Parathyroid adenoma (tissue), 2 donors: ENCODE results near the gene ERC1.

Experiments
- H2AFZ ChIP-seq: fragments of 300-600 bp; sonication (generic); one replicate; pipeline ENCODE4 v1.7.0; 2017; ENCODE audit warnings: antibody characterized with exemption, mild to moderate bottlenecking
- H3K27ac ChIP-seq: fragments of 300-600 bp; sonication (generic); one replicate; pipeline ENCODE4 v1.7.0; 2017
- H3K27me3 ChIP-seq: fragments of 300-600 bp; sonication (generic); one replicate; pipeline ENCODE4 v1.7.0; 2017; ENCODE audit warnings: low read length; ENCODE audit not compliant: control insufficient read depth, insufficient read depth
- H3K36me3 ChIP-seq: fragments of 300-600 bp; sonication (generic); one replicate; pipeline ENCODE4 v1.7.0; 2017; ENCODE audit warnings: low read length; ENCODE audit not compliant: control insufficient read depth, insufficient read depth
- H3K4me1 ChIP-seq: fragments of 300-600 bp; sonication (generic); one replicate; pipeline ENCODE4 v1.7.0; 2017; ENCODE audit warnings: control low read depth
- H3K4me2 ChIP-seq: fragments of 300-600 bp; sonication (generic); one replicate; pipeline ENCODE4 v1.7.0; 2017; ENCODE audit warnings: low read length
- H3K4me3 ChIP-seq: fragments of 300-600 bp; sonication (generic); one replicate; pipeline ENCODE4 v1.7.0; 2017; ENCODE audit warnings: low read depth, low read length
- H3K79me2 ChIP-seq: fragments of 300-600 bp; sonication (generic); one replicate; pipeline ENCODE4 v1.7.0; 2017; ENCODE audit warnings: control low read depth
- H3K9ac ChIP-seq: fragments of 300-600 bp; sonication (generic); one replicate; pipeline ENCODE4 v1.7.0; 2017; ENCODE audit warnings: mild to moderate bottlenecking
- H3K9me3 ChIP-seq: fragments of 300-600 bp; sonication (generic); one replicate; pipeline ENCODE4 v1.7.0; 2017; ENCODE audit warnings: low read length; ENCODE audit not compliant: control insufficient read depth
- CTCF ChIP-seq: fragments of 300-600 bp; sonication (generic); IDR thresholded peaks from one replicate; pipeline ENCODE4 v1.7.0; 2017; ENCODE audit warnings: antibody characterized with exemption, mild to moderate bottlenecking
- donor health status: primary hyperparathyroidism.

The ERC1 gene

GRCh38 chr12:1277905-1278304 is 286.9 kb downstream of the ERC1 start:
- H3K4me1 ChIP-seq: no peaks in the 10 kb centered on the region
- H3K9ac ChIP-seq: no peak overlapping the region
- H3K4me2 ChIP-seq: no peak overlapping the region
- no peak overlapping the region for H3K27ac ChIP-seq
- TF ChIP-seq CTCF: no peak
- H3K79me2 ChIP-seq: peaks cover 2% of the 10 kb centered on the region
- no peaks in the 10 kb centered on the region for H3K27me3 ChIP-seq
- H3K36me3 ChIP-seq: no peaks in the 10 kb centered on the region
- H3K4me3 ChIP-seq: no peak overlapping the region
- no peak overlapping the region for H2AFZ ChIP-seq
- no peaks in the 10 kb centered on the region for H3K9me3 ChIP-seq

DNA sequence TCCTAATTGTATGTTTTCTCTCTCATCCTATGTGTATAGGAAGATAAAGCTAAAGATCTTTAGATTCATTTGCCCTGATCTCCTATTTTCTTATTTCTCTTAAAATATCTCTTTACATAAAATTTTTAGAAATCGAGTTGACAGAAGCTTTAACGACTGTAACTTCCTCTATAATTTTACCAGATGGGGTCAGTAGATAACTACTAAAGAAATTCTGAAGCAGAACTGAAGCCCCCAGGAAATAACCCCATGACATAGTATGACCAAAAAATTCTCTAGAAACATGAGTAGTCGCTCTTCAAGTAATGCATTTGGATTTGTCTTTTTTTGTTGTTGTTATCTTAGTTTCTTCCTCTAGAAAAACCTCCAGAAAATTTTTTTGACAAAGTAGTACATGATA is 288.0 kb downstream of the ERC1 start:
- Histone ChIP-seq H3K79me2 (peaks cover 2% of the 10 kb centered on the region), H3K4me1 (no peaks in the 10 kb centered on the region), H3K4me2 (no peak overlapping the region), H2AFZ (no peak overlapping the region), H3K9ac (no peak overlapping the region), H3K9me3 (no peaks in the 10 kb centered on the region), H3K27ac (no peak overlapping the region), H3K27me3 (no peaks in the 10 kb centered on the region), H3K4me3 (no peak overlapping the region), H3K36me3 (no peaks in the 10 kb centered on the region)
- TF ChIP-seq CTCF: no peak

DNA sequence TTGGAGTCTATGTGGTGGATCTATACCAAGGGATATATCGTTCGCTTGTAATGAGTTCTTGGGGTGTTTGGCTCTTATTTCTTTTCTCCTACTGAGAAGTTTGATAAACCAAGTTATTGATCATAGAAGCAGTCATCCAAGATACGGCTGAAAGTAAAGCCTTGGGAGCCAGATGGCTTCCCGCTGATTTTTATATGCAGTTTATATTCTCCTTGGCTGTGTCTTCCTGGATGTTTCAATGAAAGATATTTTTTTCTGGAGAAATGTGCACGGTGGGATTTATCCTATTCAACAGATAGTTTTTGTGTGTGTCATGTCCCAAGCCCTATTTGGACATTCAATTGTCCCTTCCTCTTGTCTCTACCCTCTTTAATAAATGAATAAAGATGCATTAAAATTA is 289.0 kb downstream of the ERC1 start:
- Histone ChIP-seq H3K9ac (no peak overlapping the region), H3K36me3 (no peaks in the 10 kb centered on the region), H3K79me2 (peaks cover 2% of the 10 kb centered on the region), H3K4me3 (no peak overlapping the region), H3K27ac (no peak overlapping the region), H3K4me1 (no peaks in the 10 kb centered on the region), H3K27me3 (no peaks in the 10 kb centered on the region), H3K4me2 (no peak overlapping the region), H3K9me3 (no peaks in the 10 kb centered on the region), H2AFZ (no peak overlapping the region)
- TF ChIP-seq CTCF: no peak

DNA sequence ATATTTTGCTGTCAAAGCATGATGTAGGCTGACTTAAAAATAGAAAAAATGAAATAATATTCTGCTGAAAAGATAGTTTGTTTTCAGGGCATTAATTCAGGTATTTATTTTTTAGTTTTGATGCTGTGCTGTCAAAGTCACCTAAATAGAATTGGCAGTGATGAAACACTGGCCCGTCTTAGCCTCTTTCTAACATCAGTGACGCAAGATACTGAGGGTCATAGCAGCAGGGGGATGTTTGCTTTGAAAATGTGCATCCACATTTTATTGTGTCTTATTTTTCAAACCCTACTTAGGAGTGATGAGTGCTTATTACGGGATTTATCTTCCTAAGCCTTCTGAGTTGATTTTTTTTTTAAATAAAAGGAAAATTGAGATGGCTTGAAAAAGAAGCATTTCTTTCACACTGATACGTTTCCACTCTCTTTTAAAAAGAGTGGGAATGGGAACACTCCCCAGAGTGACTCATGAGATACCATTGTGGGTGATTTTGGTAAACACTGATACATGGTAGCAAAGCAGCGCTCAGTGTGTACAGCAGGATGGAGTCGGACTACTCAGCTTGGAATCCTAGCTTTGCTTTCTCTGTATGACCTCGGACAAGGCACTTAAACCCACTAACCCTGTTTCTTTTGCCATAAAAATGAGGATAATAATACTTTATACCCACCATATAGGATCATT is 290.8 kb downstream of the ERC1 start:
- Histone ChIP-seq H3K36me3 (no peaks in the 10 kb centered on the region), H3K9me3 (no peaks in the 10 kb centered on the region), H3K79me2 (peaks cover 2% of the 10 kb centered on the region), H3K4me1 (no peaks in the 10 kb centered on the region), H2AFZ (no peak overlapping the region), H3K27me3 (no peaks in the 10 kb centered on the region), H3K4me2 (no peak overlapping the region), H3K27ac (no peak overlapping the region), H3K9ac (no peak overlapping the region), H3K4me3 (no peak overlapping the region)
- no peak for TF ChIP-seq CTCF

DNA sequence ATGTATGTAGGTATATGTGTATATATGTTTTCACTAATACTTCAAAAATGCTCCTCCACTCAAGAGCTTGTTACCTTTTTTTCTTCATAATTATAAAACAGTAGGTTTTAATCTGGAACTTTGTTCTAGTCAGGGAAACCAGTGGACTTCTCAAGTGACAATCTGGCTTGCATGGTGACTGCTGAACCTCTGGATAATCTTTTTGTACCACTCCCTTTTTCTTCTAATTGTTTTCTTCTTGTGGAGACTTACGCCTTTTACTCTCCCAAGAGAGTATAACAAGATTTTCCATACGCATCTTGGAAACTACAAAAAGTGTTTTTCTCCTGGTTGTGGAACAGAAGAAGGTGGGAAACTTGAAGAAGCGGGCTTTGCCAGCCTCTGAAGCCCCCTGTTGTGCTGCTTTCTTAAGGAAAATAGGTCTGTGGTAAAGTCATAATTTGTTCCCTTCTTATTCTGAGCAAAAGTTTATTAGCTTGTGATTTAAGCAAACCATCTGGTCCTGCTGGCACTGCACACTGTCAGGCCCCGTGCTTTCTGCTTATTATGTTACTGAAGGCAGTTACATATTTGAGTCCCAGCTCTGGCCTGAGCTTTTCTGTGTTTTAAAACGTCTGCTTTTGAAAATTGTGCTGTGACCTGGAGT is 291.8 kb downstream of the ERC1 start:
- Histone ChIP-seq H3K9me3 (no peaks in the 10 kb centered on the region), H3K36me3 (no peaks in the 10 kb centered on the region), H2AFZ (no peak overlapping the region), H3K4me3 (no peak overlapping the region), H3K9ac (no peak overlapping the region), H3K4me1 (no peaks in the 10 kb centered on the region), H3K4me2 (no peak overlapping the region), H3K79me2 (peaks cover 2% of the 10 kb centered on the region), H3K27ac (no peak overlapping the region), H3K27me3 (no peaks in the 10 kb centered on the region)
- TF ChIP-seq CTCF: no peak
